ENCODE results near the gene RTTN. TPM values are rescaled to one million over a fixed set of nuclear protein-coding genes. Genes with fewer than 3 reads are reported as not detected.

RTTN gene
- total RNA-seq, 1 experiment from 2014 or later: 22.8 TPM

DNA sequence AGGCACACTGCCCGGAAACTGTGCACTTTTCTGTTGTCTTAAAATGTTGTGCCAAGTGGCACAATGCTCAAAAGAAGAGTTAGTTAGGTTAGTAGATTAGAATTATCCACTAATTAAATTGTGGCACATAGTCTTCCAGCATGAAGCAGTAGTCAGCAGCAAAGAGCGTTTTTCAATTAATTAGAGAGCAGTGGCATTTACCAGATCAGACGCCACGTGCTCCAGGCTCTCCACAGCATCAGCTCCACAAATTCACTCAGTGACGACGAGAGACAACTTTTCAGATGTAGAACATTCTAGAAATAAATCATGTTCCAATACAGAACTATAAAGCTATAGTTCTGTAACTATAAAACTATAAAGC is 16.4 kb upstream of the RTTN start:
- Histone ChIP-seq H3K4me3 (no peak overlapping the region), H3K36me3 (no peaks in the 10 kb centered on the region), H3K9me3 (replicated peaks) (no peaks in the 10 kb centered on the region), H3K4me1 (no peaks in the 10 kb centered on the region), H3K27me3 (no peaks in the 10 kb centered on the region), H3K27ac (no peak overlapping the region)
- DNase-seq: no peak

- no peak for DNase-seq
- no peak overlapping the region for H3K27ac ChIP-seq
Observed at GRCh38 chr18:70221156-70221914, 15.8 kb upstream of the RTTN start.

DNA sequence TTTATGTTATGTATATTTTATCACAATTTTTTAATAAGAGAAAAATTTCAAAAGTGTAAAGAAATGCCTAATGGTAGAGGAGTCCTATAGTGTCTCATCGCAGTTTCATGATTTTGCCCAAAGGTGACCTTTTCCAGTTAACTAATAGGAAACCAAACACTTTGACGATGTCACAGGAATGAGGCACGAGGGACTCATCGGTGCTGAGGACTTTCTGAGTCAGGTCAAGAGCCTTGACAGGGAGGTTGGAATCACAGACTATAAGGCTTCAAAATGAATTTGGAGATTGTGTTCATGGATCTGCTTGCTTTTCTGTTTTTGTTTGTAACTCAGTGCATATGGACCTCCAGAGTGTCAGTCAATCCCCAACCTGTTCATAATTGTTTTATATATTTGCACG is 15.1 kb upstream of the RTTN start:
- Histone ChIP-seq H3K27me3 (no peaks in the 10 kb centered on the region), H3K4me3 (no peak overlapping the region), H3K27ac (no peak overlapping the region), H3K9me3 (replicated peaks) (no peaks in the 10 kb centered on the region), H3K4me1 (no peaks in the 10 kb centered on the region), H3K36me3 (no peaks in the 10 kb centered on the region)
- no peak for DNase-seq

More at GRCh38 chr18:70221156-70221914, 15.8 kb upstream of the RTTN start:
- Histone ChIP-seq H3K4me3 (no peak overlapping the region), H3K9me3 (replicated peaks) (no peaks in the 10 kb centered on the region), H3K36me3 (no peaks in the 10 kb centered on the region), H3K4me1 (no peaks in the 10 kb centered on the region), H3K27me3 (no peaks in the 10 kb centered on the region)

DNA sequence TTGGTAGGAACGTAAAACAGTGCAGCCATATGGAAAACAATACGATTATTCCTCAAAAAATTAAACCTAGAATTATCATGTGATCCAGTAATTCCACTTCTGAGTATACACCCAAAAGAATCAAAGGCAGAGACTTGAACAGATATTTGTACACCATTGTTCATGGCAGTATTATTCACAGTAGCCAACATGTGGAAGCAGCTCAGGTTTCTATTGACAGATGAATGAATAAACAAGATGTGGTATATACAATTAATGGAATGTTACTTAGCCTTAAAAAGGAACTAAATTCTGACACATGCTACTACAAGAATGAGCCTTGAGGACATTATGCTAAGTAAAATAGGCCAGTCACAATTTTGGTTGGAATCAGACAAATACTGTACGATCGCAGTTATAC is 14.2 kb upstream of the RTTN start:
- DNase-seq: no peak
- H3K27ac ChIP-seq: no peak overlapping the region
- no peak overlapping the region for H3K4me3 ChIP-seq

GRCh38 chr18:70216788-70217187 is 11.3 kb upstream of the RTTN start:
- no peak for DNase-seq
- H3K27ac ChIP-seq: no peak overlapping the region
- no peaks in the 10 kb centered on the region for H3K27me3 ChIP-seq
- no peaks in the 10 kb centered on the region for H3K9me3 ChIP-seq (replicated peaks)
- no peak overlapping the region for H3K4me3 ChIP-seq
- no peaks in the 10 kb centered on the region for H3K36me3 ChIP-seq
- no peaks in the 10 kb centered on the region for H3K4me1 ChIP-seq

More for the DNA sequence above, 14.2 kb upstream of the RTTN start:
- H3K9me3 ChIP-seq (replicated peaks): no peaks in the 10 kb centered on the region
- no peaks in the 10 kb centered on the region for H3K36me3 ChIP-seq
- no peaks in the 10 kb centered on the region for H3K4me1 ChIP-seq
- H3K27me3 ChIP-seq: no peaks in the 10 kb centered on the region

DNA sequence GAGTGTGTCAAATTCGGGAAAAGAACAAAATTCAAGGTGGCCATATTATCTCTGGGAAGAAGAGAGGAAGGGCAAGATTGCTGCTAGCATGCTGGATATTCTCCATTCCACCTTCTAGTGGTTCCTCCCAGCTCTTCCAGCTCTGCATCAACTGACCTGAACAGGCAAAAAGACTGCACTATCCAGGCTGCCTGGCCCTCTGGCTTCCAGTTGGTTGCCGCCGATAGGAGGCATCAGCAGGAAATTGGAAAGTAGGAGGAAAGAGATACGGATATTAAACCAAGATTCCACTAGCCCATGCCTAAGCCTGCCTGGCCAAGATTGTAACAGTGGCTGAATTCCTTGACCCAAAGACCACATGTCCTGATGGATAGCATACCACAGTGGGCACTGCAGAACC is 1.7 kb upstream of the RTTN start:
- no peaks in the 10 kb centered on the region for H3K36me3 ChIP-seq
- H3K4me1 ChIP-seq: peaks cover 3% of the 10 kb centered on the region; the same call in 1 of the 2 replicates
- no peak for DNase-seq
- no peaks in the 10 kb centered on the region for H3K27me3 ChIP-seq
- no peak overlapping the region for H3K4me3 ChIP-seq
- H3K9me3 ChIP-seq (replicated peaks): no peaks in the 10 kb centered on the region
- H3K27ac ChIP-seq: no peak overlapping the region

DNA sequence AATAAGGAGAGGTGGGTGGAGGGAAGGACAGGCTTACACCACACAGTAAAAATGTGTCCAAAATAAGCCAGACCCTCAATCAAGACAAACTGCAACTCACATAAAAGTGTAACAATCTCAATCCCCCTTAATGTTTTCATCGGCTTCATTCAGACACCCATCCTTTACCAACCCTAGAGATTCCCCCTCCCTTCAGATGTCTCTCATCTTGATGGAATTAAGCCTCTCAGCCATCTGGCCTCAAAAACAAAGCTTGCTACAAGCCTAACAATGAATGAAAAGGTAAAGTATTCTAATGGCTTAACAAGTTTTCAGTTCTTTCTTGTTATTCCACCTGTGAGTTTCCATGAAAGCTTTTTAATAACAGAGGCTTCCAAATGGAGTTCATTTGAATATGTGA is 5.2 kb downstream of the RTTN start:
- Histone ChIP-seq H3K27ac (no peak overlapping the region), H3K4me3 (no peak overlapping the region)

GRCh38 chr18:70197844-70198243 is 7.6 kb downstream of the RTTN start:
- H3K4me1 ChIP-seq: no peaks in the 10 kb centered on the region
- H3K9me3 ChIP-seq (replicated peaks): no peaks in the 10 kb centered on the region
- peaks cover 6% of the 10 kb centered on the region; the same call in 1 of the 2 replicates for H3K36me3 ChIP-seq
- no peaks in the 10 kb centered on the region for H3K27me3 ChIP-seq
- no peak overlapping the region for H3K4me3 ChIP-seq
- DNase-seq: no peak
- H3K27ac ChIP-seq: no peak overlapping the region

More for the DNA sequence above, 5.2 kb downstream of the RTTN start:
- H3K9me3 ChIP-seq (replicated peaks): no peaks in the 10 kb centered on the region
- DNase-seq: no peak
- peaks cover 2% of the 10 kb centered on the region; the same call in 1 of the 2 replicates for H3K36me3 ChIP-seq
- H3K4me1 ChIP-seq: no peaks in the 10 kb centered on the region
- H3K27me3 ChIP-seq: no peaks in the 10 kb centered on the region

- no peaks in the 10 kb centered on the region for H3K9me3 ChIP-seq (replicated peaks)
- H3K27me3 ChIP-seq: no peaks in the 10 kb centered on the region
- no peak overlapping the region for H3K4me3 ChIP-seq
- no peak for DNase-seq
- H3K27ac ChIP-seq: no peak overlapping the region
- H3K4me1 ChIP-seq: no peaks in the 10 kb centered on the region
- peaks cover 6% of the 10 kb centered on the region; the same call in 1 of the 2 replicates for H3K36me3 ChIP-seq
Observed at GRCh38 chr18:70197026-70197425, 8.5 kb downstream of the RTTN start.

DNA sequence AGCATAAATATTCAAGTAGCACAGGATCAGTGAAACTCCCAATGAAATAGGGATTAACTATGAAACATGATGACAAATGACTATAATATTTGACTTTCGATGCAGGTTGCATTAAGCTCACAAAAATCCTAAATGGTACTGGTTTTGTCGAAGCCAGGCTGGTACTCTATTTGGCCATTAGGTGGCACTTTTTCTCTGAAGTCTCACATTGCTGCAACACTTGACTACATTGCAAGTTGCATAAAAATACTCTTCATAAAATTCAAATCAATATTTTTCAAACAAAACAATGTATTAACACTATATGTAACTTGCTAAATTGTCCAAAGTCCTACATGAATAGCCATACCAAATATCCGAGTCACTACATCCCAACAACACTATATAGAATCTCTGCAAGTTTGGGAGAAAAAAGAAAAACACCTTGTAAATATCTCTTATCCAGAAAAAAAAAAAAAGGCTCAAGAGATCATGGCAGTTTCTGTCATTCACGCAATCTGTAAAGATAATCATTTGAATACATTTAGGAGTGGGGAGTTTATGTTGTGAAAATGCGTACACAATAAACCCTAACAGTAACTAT is 9.5 kb downstream of the RTTN start:
- Histone ChIP-seq H3K36me3 (peaks cover 10% of the 10 kb centered on the region; the same call in 1 of the 2 replicates), H3K27me3 (no peaks in the 10 kb centered on the region)

GRCh38 chr18:70195014-70195614 is 10.4 kb downstream of the RTTN start:
- peaks cover 10% of the 10 kb centered on the region; the same call in 1 of the 2 replicates for H3K36me3 ChIP-seq
- H3K4me3 ChIP-seq: no peak overlapping the region
- no peaks in the 10 kb centered on the region for H3K27me3 ChIP-seq
- no peaks in the 10 kb centered on the region for H3K9me3 ChIP-seq (replicated peaks)
- no peaks in the 10 kb centered on the region for H3K4me1 ChIP-seq
- no peak overlapping the region for H3K27ac ChIP-seq
- no peak for DNase-seq

More for the DNA sequence above, 9.5 kb downstream of the RTTN start:
- Histone ChIP-seq H3K4me1 (no peaks in the 10 kb centered on the region), H3K9me3 (replicated peaks) (no peaks in the 10 kb centered on the region), H3K4me3 (no peak overlapping the region), H3K27ac (no peak overlapping the region)
- DNase-seq: peak; percentile 2 to 30

- no peak overlapping the region for H3K27ac ChIP-seq
- H3K36me3 ChIP-seq: peaks cover 10% of the 10 kb centered on the region; the same call in 1 of the 2 replicates
- H3K4me1 ChIP-seq: no peaks in the 10 kb centered on the region
- H3K4me3 ChIP-seq: no peak overlapping the region
- no peaks in the 10 kb centered on the region for H3K27me3 ChIP-seq
- no peak for DNase-seq
- H3K9me3 ChIP-seq (replicated peaks): no peaks in the 10 kb centered on the region
Observed at GRCh38 chr18:70194227-70194890, 11.1 kb downstream of the RTTN start.

GRCh38 chr18:70190529-70190928 is 15.0 kb downstream of the RTTN start:
- H3K4me1 ChIP-seq: no peaks in the 10 kb centered on the region
- H3K9me3 ChIP-seq (replicated peaks): no peaks in the 10 kb centered on the region
- H3K4me3 ChIP-seq: no peak overlapping the region
- peaks cover 12% of the 10 kb centered on the region; the same call in 1 of the 2 replicates for H3K36me3 ChIP-seq
- no peak overlapping the region for H3K27ac ChIP-seq
- DNase-seq: no peak
- H3K27me3 ChIP-seq: no peaks in the 10 kb centered on the region

GRCh38 chr18:70188113-70188512 is 17.4 kb downstream of the RTTN start:
- no peak for DNase-seq
- H3K9me3 ChIP-seq (replicated peaks): no peaks in the 10 kb centered on the region

DNA sequence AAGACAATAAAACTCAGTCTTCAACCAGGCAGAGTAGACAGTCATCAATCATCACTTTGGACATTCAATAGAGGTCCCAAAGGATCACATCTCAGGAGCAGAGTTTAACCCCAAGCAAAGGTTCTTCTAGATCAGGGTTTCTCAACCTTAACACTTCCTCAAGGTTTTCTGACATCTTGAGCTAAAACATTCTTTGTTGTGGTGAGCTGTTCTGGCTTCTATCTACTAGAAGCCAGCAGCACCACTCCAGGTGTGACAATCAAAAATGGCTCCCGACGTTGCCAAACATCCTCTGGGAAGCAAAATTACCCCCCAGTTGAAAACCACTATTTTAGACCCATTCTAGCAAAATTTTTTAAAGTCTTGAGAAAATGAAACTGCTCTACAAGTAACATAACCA is 22.0 kb downstream of the RTTN start:
- no peaks in the 10 kb centered on the region for H3K27me3 ChIP-seq
- no peak for DNase-seq
- no peaks in the 10 kb centered on the region for H3K4me1 ChIP-seq
- peaks cover 4% of the 10 kb centered on the region; the same call in 1 of the 2 replicates for H3K36me3 ChIP-seq
- H3K9me3 ChIP-seq (replicated peaks): no peaks in the 10 kb centered on the region
- no peak overlapping the region for H3K4me3 ChIP-seq
- no peak overlapping the region for H3K27ac ChIP-seq

More at GRCh38 chr18:70188113-70188512, 17.4 kb downstream of the RTTN start:
- Histone ChIP-seq H3K27me3 (no peaks in the 10 kb centered on the region), H3K4me1 (no peaks in the 10 kb centered on the region), H3K36me3 (peaks cover 8% of the 10 kb centered on the region; the same call in 1 of the 2 replicates), H3K4me3 (no peak overlapping the region), H3K27ac (no peak overlapping the region)
